Sciatic nerve (tissue), 2 donors: ENCODE measurements around the gene FBXL14. TPM values are rescaled to one million over a fixed set of nuclear protein-coding genes. Genes with fewer than 3 reads are reported as not detected.

Experiments
- ATAC-seq: fragments of 200-7000 bp; cut with Tn5 transposase; one replicate; pipeline ENCODE4 v1.9.1; 2020; ENCODE audit warnings: mild to moderate bottlenecking, moderate library complexity
- DNase-seq: peaks from one replicate; pipeline ENCODE4 v3.0.0-alpha.2; 2020; ENCODE audit warnings: low spot score
- intact Hi-C: fragments of 100-400 bp; cut with DNase I; formaldehyde crosslinking; loops from one replicate; pipeline ENCODE4 v1.14.2; 2022
- total RNA-seq: library from RNA; stranded (reverse); fragmentation: NEBNext Ultra II Directional; extraction: Animal tissue kit (Norgen Biotek cat#: 25700); gene quantifications from one replicate; pipeline ENCODE4 v1.2.1, GENCODE V29; 2021
- donor health status: DM: no; HTN: no; CAD: no.
- donor health status: DM: no; HTN: no; CAD: no.

FBXL14 gene
- total RNA-seq, 1 donor from 2014 or later: 14.0 TPM

DNA sequence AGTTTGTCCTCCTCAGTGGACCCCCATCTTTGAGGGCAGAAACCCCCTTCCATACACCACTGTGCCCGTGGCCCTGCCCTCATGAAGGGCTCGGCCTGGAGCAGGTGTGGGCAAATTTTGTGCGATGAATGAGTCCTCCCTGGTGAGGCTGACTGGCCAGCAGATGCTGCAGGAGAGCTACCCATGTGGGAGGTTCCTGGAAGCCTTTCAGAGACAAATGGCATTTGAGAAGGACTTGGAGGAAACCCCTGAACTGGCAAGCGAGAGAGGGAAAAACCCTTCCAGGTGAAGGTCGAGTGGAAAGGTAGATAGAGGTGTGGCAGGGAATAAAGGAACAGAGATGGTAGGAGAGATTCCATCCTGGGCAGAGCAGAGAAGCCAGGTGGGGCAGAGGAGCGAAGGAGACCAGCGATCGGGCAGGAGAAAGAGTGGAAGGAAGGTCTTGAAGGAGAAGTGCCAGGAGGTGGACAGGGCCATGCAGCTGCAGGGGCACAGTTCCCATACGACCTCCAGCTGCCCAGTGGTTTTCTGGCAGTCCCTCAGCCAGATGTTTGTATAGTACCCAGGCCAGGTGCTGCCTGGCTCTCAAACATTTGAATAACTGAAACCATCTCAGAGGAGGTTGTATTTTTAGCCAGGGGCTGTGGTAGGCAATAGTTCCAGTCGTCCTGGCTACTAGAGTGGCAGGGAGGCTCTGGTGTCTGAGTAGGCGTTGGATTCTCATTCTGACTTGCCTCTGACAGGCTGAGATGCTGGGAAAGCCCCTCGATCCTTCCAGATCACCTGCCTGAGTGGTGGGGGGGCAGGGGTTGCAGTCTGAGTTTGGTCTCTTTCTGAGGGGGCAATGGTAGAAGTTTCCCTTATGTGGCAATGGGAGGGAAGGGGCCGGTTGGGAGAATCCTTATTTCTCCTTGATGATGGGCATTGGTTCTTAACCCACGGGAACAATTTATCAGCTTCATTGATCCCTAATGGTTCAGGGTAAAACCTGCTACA is 40.1 kb downstream of the FBXL14 start:
- intact Hi-C loops: no loop called here
- ATAC-seq: no peak

DNA sequence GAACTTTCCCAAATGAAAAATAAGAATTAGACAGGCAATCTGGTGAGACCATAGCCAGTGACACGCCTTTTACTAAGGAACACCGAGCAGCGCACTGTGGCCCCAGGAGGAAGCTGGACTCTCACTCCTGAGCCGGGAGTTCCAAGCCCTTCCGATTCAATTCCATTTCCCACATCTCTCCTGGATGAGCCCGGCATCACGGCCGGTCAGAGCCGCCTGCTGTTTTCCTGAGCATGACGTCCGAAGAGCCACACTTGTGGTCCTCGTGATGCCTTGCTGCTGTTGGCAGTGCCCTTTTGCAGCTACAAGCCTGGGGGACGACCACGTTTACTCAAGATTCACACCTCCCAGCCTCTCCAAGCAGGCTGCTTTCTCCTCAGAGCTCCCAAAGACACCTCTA is 40.8 kb downstream of the FBXL14 start:
- intact Hi-C loops: no loop called here
- DNase-seq (no peak), ATAC-seq (peak; percentile 74)

More for the DNA sequence above, 40.1 kb downstream of the FBXL14 start:
- no peak for DNase-seq

DNA sequence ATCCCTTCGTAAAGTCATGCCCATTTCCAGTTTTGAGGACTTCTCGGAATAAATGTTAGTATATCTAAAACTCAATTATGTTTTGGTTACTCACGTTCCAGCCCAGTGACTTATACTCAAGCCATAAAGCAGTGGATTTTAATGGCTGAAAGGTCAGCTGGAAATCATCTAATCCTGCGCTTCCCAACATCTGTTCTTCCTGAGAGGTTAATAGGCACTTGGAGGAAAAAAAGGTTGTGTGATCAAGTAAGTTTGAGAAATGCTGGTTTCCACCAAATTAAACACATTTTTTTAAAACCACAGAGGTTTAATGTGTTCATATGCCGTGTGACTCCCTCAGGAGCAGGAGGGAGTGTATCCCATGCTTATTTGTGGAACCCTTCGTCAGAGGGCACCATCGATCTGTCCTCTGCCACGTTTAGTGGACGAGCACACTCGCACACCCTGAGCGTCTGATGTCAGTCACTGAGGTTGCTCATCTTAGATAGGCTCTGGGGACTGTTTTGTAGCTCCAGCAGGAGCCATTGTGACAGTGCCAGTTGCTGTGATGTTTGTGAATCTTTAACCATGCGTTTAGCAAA is 41.4 kb downstream of the FBXL14 start:
- ATAC-seq (peak; percentile 54), DNase-seq (no peak)
- intact Hi-C loops: no loop called here

DNA sequence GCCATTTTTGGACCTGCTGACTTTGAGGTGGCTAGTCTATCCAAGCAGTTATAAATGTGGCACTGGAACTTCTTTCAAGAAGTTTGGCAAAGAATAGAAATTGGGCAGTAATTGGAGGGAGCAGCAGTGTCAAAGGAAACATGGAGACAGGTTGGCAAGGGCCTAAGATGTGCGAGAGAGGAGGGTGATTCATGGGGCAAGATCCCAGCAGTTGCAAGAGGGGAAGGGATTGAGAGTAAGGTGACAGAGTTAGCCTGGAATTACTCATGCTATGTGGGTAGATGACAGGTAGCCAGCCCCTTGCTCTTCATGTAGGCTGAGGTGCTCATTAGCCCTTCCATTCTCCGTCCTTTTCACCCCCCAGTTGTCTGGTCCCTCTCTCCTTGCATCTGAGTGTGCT is 42.2 kb downstream of the FBXL14 start:
- no peak for DNase-seq
- intact Hi-C loops: no loop called here
- no peak for ATAC-seq

DNA sequence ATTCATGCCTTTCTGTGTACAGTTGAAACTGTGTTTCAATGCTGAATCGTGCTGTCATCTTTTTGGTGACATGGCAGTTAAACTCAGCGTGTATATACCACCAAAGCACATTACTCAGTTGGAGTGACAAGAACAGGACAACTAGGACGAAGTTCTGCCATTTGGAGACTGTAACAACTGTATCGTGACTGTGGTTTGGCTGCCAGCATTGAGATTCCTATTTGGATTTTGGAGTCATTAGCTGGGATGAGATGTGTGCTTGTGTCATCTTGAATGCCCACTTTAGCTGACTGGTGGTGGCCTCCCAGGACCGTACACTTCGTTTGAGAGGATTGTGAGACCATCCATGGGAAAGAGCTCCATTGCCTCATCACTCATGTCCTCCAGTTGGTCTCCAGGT is 42.9 kb downstream of the FBXL14 start:
- no peak for ATAC-seq
- intact Hi-C loops: no loop called here
- no peak for DNase-seq

DNA sequence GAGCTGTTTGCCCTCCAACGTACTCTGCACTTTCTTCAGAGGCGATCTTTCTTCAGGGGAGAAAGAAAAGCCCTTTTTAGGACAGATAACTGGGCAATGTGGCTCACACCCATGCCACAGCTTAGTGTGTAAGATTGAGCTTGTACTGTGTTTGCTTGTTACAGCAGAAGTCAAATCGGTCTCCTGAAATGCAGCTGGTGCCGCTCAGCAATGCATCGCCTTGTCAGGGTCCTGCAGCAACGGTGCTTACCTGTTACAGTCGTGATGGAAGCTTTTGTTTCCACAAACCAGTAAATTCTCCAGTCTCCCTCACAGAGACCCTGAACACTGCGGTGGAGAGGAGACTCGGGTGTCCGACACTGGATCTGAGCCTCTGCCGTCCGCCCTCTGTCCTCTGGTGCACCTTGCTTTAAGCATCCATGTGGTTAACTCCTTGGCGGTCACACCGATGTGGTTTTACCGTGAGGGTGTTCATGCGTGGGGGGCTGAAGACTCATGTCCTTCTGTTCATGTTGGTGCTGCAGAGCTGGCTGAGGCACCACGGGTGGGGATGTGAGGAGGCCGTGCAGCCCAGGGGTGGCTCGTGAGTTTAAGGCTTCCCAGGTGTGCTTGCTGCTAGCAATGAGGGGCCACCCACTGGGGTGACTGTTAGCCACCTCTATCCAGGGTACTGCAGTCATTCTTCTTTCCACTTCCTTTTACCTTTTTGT is 47.3 kb downstream of the FBXL14 start:
- ATAC-seq (no peak), DNase-seq (no peak)
- intact Hi-C loops: no loop called here

DNA sequence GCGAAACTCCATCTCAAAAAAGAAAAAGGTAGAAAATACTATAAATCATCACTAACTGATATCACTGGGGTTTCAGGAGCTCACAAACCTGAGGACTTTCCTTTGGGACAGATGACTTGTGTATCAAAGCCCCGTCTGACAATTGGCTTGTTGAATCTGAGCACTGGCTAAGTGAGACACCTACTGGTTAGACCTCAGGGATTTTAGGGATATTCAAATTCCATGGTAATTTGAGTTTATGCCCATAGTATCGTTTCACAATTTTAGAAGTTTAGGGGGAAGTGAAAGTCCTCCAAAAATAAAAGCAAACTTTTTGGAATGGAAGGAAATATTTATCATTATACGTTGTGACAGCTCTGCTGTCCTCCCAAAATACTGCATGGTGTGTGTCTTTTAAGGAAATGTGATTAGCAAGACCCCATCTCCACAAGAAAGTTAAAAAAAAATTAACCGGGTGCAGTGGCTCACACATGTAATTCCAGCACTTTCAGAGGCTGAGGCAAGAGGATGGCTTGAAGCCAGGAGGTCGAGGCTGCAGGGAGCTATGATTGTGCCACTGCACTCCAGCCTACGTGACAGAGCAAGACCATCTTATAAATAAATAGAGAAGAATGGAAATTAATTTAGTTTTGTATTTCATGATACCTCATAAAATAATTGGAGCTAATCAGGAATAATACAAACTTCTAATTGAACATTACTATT is 49.2 kb downstream of the FBXL14 start:
- DNase-seq: no peak
- ATAC-seq: peak; percentile 30
- intact Hi-C loops: no loop called here

DNA sequence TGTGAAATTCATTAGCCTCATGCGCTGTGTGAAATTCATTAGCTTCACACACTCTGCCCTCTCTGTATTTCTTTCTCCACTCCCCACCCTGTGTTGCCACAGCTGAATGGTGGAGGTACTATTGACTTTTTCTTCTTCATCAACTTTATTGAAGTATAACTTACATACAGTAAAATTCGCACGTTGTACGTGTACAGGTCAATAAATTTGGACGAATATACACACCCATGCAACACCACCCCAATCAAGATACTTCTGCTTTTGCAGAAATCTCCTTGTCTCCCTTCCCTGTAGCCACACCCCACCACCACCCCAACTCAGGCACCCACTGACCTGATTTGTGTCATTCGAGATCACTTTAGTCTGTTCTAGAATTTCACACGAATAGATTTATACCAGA is 51.8 kb downstream of the FBXL14 start:
- intact Hi-C loops: no loop called here
- ATAC-seq: no peak

DNA sequence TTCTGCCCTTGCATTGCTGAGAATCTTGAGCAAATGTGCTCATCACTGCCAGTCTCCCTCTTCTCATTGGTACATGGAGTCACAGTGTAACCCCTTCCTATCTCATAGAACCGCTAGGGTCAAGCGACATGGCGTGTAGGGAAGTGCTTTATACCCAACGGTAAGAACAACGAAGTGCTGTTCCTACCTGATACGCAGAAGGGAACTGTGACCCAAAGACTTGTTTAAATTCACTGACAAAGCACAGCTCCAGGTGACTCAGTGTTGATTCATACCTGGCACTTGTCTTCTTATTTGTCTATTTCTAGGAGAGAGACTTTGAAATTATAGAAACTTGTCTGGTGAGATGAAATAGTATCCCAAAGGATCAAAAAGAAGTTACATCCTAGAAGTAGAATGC is 53.7 kb downstream of the FBXL14 start:
- intact Hi-C loops: no loop called here
- ATAC-seq (no peak), DNase-seq (no peak)

More for the DNA sequence above, 51.8 kb downstream of the FBXL14 start:
- no peak for DNase-seq

DNA sequence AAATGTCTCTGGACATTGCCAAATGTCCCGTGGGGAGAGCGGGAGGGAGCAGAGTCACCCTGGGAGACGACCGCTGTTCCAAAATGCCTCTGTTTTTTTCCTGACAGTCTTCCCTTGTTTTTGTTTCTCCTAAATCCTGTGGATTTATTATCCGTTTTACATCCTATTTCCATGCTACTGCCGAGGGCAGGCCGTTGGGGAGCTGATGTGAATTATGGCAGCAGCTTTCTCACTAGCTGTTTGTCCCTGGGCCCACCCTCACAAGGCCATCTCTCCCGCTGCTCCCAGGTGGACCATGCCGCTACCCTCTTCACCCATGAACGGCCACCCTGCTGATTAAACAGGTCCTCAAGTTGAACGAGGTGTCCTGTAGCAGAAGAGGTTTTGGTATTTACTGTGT is 55.2 kb downstream of the FBXL14 start:
- DNase-seq: no peak
- intact Hi-C loops: no loop called here
- no peak for ATAC-seq

DNA sequence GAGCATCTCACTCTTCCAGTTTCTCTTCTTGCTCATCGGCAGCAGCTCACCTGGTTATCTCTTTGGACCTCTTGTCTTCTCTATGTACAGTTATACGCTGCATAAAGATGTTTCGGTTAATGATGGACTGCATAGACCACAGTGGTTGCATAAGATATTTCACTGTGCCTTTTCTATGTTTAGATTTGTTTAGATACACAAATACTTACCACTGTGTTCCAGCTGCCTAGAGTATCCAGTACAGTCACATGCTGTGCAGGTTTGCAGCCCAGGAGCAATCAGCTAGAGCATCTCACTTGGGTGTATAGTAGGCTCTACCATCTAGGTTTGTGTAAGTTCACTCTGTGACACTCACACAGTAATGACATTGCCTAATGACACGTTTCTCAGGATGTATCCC is 57.6 kb downstream of the FBXL14 start:
- DNase-seq (no peak), ATAC-seq (no peak)
- intact Hi-C loops: no loop called here

DNA sequence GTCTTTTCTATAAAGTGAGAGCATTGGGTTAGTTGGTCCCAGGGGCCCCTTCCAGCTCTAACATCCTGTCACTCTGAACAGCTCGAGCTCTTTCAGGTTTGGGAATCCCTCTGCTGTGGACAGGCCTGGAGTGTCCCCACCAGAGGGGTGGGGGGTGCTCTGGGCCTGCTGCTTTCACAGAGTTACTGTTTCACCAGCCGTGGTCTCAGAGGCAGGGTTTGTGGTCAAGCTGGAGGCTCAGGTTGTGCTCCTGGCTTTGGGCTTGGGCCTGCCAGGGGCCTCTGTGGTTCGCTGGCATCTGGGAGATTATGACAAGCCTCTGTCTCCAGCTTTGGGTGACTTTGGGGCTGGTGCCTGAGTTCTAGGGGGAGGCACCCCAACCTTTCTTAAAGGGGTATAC is 59.6 kb downstream of the FBXL14 start:
- intact Hi-C loops: no loop called here
- no peak for ATAC-seq

DNA sequence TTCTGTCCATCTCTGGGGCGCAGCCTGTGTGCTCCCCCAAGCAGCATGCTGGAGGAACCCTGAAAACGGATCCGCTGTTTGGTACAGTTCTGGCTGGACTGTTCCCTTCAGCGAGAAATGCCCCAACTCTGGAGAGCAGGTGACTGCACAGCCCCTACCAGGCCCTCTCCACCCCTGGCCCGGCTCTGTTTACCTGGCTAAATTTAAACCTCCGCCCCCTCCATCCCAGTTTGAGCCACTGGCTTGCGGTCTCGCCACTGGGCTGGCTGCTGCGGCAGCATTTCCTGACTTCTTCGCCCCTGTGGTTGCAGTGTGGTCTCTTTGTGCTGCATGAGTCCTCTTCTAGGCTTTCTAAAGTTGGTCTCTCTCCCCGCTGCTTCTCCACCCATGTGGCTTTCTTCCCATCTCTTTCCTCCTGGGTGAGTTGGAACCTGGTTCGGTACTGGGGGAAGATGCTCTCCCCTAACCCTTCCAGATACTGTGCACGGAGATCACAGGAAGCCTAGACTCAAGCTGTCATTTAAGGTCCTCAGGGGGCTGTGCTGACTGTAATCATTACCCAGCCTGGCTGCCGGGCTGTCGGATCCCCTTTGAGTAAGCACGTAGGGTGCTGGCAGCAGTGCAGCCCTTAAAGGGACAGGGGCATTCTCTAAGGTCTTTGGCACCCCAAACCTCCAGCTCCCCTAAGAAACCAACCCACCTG is 60.6 kb downstream of the FBXL14 start:
- no peak for ATAC-seq
- intact Hi-C loops: no loop called here

More for the DNA sequence above, 59.6 kb downstream of the FBXL14 start:
- DNase-seq: no peak

DNA sequence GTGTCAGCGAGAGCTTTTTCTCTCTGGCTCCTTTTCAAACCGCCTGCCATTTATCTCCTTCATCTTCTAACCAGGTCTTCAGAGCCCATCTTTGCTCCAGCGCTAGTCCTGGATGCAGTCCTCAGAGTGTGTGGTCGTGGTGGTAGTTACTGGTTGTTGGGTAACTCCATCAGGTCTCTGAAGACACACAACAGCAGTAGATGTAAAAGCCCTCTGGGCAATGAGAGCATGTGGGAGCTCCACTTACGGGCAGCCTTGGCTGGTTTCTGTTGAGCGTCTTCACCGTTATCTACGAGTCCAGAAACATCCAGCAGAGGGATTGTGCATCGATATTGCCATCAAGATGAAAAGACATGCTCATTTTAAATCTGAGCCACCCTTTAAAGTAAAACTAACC is 61.2 kb downstream of the FBXL14 start:
- DNase-seq (no peak), ATAC-seq (no peak)
- intact Hi-C loops: no loop called here

More for the DNA sequence above, 60.6 kb downstream of the FBXL14 start:
- no peak for DNase-seq

DNA sequence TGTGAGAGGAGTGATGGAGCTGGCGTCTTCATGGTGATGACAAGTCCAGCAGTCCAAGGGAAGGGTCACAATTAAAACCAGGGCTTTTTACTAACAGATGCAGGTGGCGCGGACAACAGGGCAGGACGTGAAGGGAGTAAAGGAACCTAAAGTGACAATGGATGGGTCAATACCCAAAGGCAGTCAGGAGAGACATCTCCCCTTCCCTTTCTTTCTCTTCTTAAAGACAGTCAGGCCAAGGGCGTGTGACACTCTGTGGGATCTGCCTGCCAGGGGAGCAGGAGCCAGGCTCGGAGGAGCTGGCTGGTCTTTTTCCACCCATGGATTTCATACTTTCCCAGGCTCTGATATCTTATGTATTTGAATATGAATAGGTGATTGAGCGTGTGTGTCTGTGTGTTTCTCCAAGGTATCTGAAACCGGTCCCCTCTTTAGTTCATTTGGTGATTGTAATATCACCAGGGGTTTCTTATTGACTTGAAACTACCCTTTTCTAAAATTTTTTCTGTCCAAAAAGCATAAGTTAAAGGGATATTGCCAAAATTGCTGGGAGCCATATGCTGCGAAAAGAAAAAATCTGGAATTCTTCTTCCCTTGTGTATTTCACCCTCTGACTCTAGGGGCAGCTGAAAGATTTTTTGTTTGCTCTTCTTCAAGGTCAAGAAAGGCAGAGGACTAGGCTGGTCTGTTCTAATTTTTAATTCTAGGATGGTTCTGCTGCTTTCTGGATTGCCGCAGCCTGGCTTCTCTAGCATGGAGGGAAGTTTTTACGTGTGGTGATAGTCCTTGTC is 61.8 kb downstream of the FBXL14 start:
- intact Hi-C loops: no loop called here
- no peak for DNase-seq
- ATAC-seq: no peak

DNA sequence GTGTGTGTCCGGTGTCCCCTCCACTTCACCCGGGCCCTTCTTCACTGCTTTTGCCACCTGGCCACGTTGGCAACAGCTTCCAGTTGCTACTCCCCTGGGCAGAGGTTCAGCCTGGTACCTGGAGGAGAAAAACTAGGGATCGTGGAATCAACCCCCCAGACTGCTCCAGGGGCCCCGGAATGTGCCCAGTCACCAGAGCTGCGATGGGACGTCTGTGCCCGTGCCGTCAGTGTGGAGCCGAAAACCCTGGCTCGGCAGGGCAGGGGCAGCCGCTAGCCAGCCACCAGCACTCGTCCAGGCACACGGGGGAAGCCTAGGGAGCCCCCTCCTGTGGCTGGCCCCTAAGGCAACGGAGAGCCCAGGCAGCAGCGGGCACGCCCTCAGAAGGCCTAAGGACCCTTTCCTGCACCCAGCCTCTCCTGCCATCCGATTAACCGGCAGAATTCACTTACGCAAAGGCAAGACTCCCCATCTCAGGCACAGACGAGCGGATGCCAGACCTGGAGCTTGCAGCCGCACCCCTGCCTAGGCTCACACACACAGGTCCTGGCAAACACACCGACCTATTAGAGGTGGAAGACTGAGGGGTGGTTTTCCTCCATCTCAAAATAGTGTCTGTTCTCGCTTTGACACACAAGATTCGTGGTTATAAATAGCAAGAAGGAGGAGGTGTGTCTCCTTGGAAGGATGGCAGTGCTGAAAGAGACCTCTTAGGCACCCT is 62.6 kb downstream of the FBXL14 start:
- ATAC-seq (no peak), DNase-seq (no peak)
- intact Hi-C loops: no loop called here

DNA sequence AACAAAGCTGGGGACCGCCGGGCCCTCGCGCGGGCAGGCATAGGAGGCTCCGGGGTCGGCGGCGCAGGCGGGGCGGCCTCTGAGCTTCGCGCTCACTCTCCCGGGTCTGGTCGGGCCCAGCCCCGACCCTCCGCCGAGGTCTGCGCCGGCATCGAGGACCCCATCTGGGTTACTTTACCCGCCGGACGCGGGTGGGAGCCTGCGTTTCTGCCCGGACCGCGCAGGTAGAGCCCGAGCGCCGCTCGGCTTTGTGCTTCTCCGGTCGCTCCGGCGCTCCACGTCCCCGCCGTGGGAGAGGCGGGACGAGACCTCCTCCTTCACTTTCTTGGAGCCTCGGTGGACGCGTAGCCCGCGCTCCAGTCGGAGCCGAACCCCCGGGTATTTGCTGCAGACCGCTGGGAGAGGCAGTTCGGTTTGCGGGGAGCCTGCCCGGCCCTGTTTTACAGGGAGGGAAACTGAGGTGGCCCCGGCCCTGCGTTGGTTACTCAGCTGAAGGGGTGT is 63.2 kb downstream of the FBXL14 start:
- intact Hi-C loops: no loop called here
- DNase-seq (no peak), ATAC-seq (peak; percentile 37)
